ENCODE measurements around the gene IFNL3. TPM values are rescaled to one million over a fixed set of nuclear protein-coding genes. Genes with fewer than 3 reads are reported as not detected.
"Not testable (repeated sequence)": the region's sequence is repeated elsewhere in the genome, so short reads cannot be mapped to it uniquely, and the experiment has no call there.

The IFNL3 gene
- total RNA-seq, 4 donors from 2014 or later, result not detected

GRCh38 chr19:39224910-39225309 lies 19.9 kb downstream of the IFNL3 start:
- WGBS, 2 donors, result 20 to 39% methylated on average over 3 of the region's 3 CpGs

GRCh38 chr19:39223703-39224279 lies 21.0 kb downstream of the IFNL3 start:
- intact Hi-C loops (cut with DNase I; ENCODE audit: low total_unique reads), result no loop called here
- TF ChIP-seq POLR2A (IDR thresholded peaks at IDR 0.05), result no peak
- no peak for DNase-seq (ENCODE audit: low spot score in 2 of 2)
- 20 to 24% methylated on average over 4 of the region's 4 CpGs for WGBS, 2 donors
- no peak overlapping the region for H3K4me3 ChIP-seq (ENCODE audit: low read depth, poor library complexity, severe bottlenecking)

More at GRCh38 chr19:39224910-39225309, 19.9 kb downstream of the IFNL3 start:
- no peak for DNase-seq (ENCODE audit: low spot score in 2 of 2)
- no peak overlapping the region for H3K4me3 ChIP-seq (ENCODE audit: low read depth, poor library complexity, severe bottlenecking)
- intact Hi-C loops (cut with DNase I; ENCODE audit: low total_unique reads), result no loop called here
- TF ChIP-seq CTCF (IDR thresholded peaks at IDR 0.05) (no peak), POLR2A (IDR thresholded peaks at IDR 0.05) (no peak)

DNA sequence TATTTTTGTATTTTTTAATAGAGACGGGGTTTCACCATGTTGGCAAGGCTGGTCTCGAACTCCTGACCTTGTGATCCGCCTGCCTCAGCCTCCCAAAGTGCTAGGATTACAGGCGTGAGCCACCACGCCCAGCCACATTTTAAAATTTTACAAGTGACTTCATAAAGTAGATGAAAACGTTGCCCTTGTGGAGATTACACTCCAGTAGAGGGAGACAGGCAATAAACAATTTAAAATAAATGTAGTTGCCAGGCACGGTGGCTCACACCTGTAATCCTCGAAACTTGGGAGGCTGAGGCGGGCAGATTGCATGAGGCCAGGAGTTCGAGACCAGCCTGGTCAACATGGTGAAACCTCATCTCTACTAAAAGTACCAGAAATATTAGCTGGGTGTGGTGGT lies 25.7 kb downstream of the IFNL3 start:
- H3K4me3 ChIP-seq (ENCODE audit: low read depth, poor library complexity, severe bottlenecking); DNase-seq (ENCODE audit: low spot score in 2 of 2); intact Hi-C loops (cut with DNase I; ENCODE audit: low total_unique reads): not testable (repeated sequence)
- WGBS, 2 donors, result 68 to 73% methylated on average over 10 of the region's 10 CpGs

GRCh38 chr19:39218230-39219007 lies 26.4 kb downstream of the IFNL3 start:
- intact Hi-C loops (cut with DNase I; ENCODE audit: low total_unique reads), result no loop called here
- TF ChIP-seq POLR2A (IDR thresholded peaks at IDR 0.05), result no peak
- no peak for TF ChIP-seq CTCF (IDR thresholded peaks at IDR 0.05)
- DNase-seq (ENCODE audit: low spot score in 2 of 2), result no peak
- no peak overlapping the region for H3K4me3 ChIP-seq (ENCODE audit: low read depth, poor library complexity, severe bottlenecking)
- 88 to 91% methylated on average over 15 of the region's 15 CpGs for WGBS, 2 donors

GRCh38 chr19:39217094-39217493 lies 27.7 kb downstream of the IFNL3 start:
- TF ChIP-seq POLR2A (IDR thresholded peaks at IDR 0.05) (no peak), CTCF (IDR thresholded peaks at IDR 0.05) (no peak)
- no peak for DNase-seq (ENCODE audit: low spot score in 2 of 2)
- no peak overlapping the region for H3K4me3 ChIP-seq (ENCODE audit: low read depth, poor library complexity, severe bottlenecking)
- intact Hi-C loops (cut with DNase I; ENCODE audit: low total_unique reads), result no loop called here
- 86 to 89% methylated on average over 5 of the region's 5 CpGs for WGBS, 2 donors

- DNase-seq (ENCODE audit: low spot score in 2 of 2); H3K4me3 ChIP-seq (ENCODE audit: low read depth, poor library complexity, severe bottlenecking); intact Hi-C loops (cut with DNase I; ENCODE audit: low total_unique reads): not testable (repeated sequence)
- WGBS, 2 donors, result 90 to 91% methylated on average over 3 of the region's 3 CpGs
Measured at GRCh38 chr19:39215323-39215722, 29.5 kb downstream of the IFNL3 start.

GRCh38 chr19:39212375-39212742 lies 32.4 kb downstream of the IFNL3 start:
- TF ChIP-seq CTCF (IDR thresholded peaks at IDR 0.05) (no peak), POLR2A (IDR thresholded peaks at IDR 0.05) (no peak)
- 28 to 33% methylated on average over 8 of the region's 8 CpGs for WGBS, 2 donors
- no peak for DNase-seq (ENCODE audit: low spot score in 2 of 2)
- intact Hi-C loops (cut with DNase I; ENCODE audit: low total_unique reads), result no loop called here
- H3K4me3 ChIP-seq (ENCODE audit: low read depth, poor library complexity, severe bottlenecking), result no peak overlapping the region

All from lower leg skin (tissue), 4 donors.